ENCODE results near the gene CNPY2.
"Not testable (repeated sequence)": the region's sequence is repeated elsewhere in the genome, so short reads cannot be mapped to it uniquely, and the experiment has no call there.

CNPY2 gene

GRCh38 chr12:56266693-56267442 is 48.9 kb downstream of the CNPY2 start, which contains the start of gene COQ10A:
TSS of gene COQ10A (plus strand) at chr12:56266942. CDS start at chr12:56267119, 177 bp downstream.
- TF ChIP-seq HDGF (IDR thresholded peaks at IDR 0.05; ENCODE audit: borderline replicate concordance) (0 out of 2 replicates have a peak, but pooled peaks have one; percentile 82), FOXA1 (IDR thresholded peaks at IDR 0.05) (no peak), L3MBTL2 (conservative IDR thresholded peaks at IDR 0.05) (peak; percentile 46)
- peak; percentile 92 for DNase-seq (ENCODE audit: extremely low spot score)
- ChIA-PET POLR2A (interaction anchor here (0.6 to 3.0 kb wide), 15 partner anchors 10 to 204 kb away, joined by 3 to 17 read pairs (median 5); partner anchors contain the start of genes ANKRD52, CNPY2, CS and ESYT1), CTCF (interaction anchor here (0.7 to 1.2 kb wide), 4 partner anchors 8 to 197 kb away, joined by 3 to 6 read pairs (median 3); partner anchors contain the start of genes ANKRD52, CNPY2 and CS)

GRCh38 chr12:56266068-56266692 is 49.6 kb downstream of the CNPY2 start:
- POLR2A ChIA-PET, result interaction anchor here (0.6 to 3.0 kb wide), 14 partner anchors 9 to 205 kb away, joined by 3 to 17 read pairs (median 6); partner anchors contain the start of genes ANKRD52, CNPY2, CS and ESYT1

GRCh38 chr12:56262955-56263354 is 52.8 kb downstream of the CNPY2 start:
- CTCF ChIA-PET, result interaction anchor here (0.6 to 1.2 kb wide), 2 partner anchors 30 to 140 kb away, joined by 4 read pairs; no protein-coding TSS in a partner anchor
- DNase-seq (ENCODE audit: extremely low spot score); POLR2A ChIA-PET: not testable (repeated sequence)

More at GRCh38 chr12:56266068-56266692, 49.6 kb downstream of the CNPY2 start:
- DNase-seq (ENCODE audit: extremely low spot score), result not testable (repeated sequence)
- CTCF ChIA-PET, result interaction anchor here (0.6 to 1.0 kb wide), 4 partner anchors 30 to 66 kb away, joined by 3 to 5 read pairs (median 3); partner anchors contain the start of genes CNPY2 and CS

GRCh38 chr12:56261503-56262232 is 54.1 kb downstream of the CNPY2 start:
- ChIA-PET CTCF (no interaction called here), POLR2A (no interaction called here)
- TF ChIP-seq ELF4 (IDR thresholded peaks at IDR 0.05) (no peak), TARDBP (IDR thresholded peaks at IDR 0.05) (no peak), HDGF (IDR thresholded peaks at IDR 0.05; ENCODE audit: borderline replicate concordance) (no peak), SUZ12 (IDR thresholded peaks at IDR 0.05) (no peak), ARNT (IDR thresholded peaks at IDR 0.05) (no peak), FOXK2 (IDR thresholded peaks at IDR 0.05) (no peak)
- DNase-seq (ENCODE audit: extremely low spot score), result no peak

GRCh38 chr12:56260921-56261320 is 54.9 kb downstream of the CNPY2 start:
- ChIA-PET POLR2A (no interaction called here), CTCF (no interaction called here)
- TF ChIP-seq SUZ12 (IDR thresholded peaks at IDR 0.05), result no peak
- no peak for TF ChIP-seq PKNOX1 (IDR thresholded peaks at IDR 0.05)
- no peak for TF ChIP-seq ELF4 (IDR thresholded peaks at IDR 0.05)
- TF ChIP-seq L3MBTL2 (conservative IDR thresholded peaks at IDR 0.05), result no peak
- no peak for TF ChIP-seq TARDBP (IDR thresholded peaks at IDR 0.05)
- TF ChIP-seq FOXK2 (IDR thresholded peaks at IDR 0.05), result no peak

GRCh38 chr12:56260380-56260779 is 55.4 kb downstream of the CNPY2 start:
- DNase-seq (ENCODE audit: extremely low spot score), result no peak
- CTCF ChIA-PET, result no interaction called here
- POLR2A ChIA-PET, result no interaction called here
- TF ChIP-seq L3MBTL2 (conservative IDR thresholded peaks at IDR 0.05) (no peak), ELF4 (IDR thresholded peaks at IDR 0.05) (no peak), BHLHE40 (IDR thresholded peaks at IDR 0.05; ENCODE audit: borderline replicate concordance) (no peak), SP1 (IDR thresholded peaks at IDR 0.05) (no peak), SUZ12 (IDR thresholded peaks at IDR 0.05) (no peak), PKNOX1 (IDR thresholded peaks at IDR 0.05) (no peak), LEF1 (IDR thresholded peaks at IDR 0.05; ENCODE audit: borderline replicate concordance) (no peak)

More at GRCh38 chr12:56260921-56261320, 54.9 kb downstream of the CNPY2 start:
- no peak for DNase-seq (ENCODE audit: extremely low spot score)

Data from HEK293T (cell line).